Keratinocyte (primary cell): ENCODE results near the gene PGAM2. TPM values are rescaled to one million over a fixed set of nuclear protein-coding genes. Genes with fewer than 3 reads are reported as not detected.

Experiments used
- DNase-seq: peaks from one replicate; pipeline ENCODE4 v3.0.0-alpha.2; 2011; ENCODE audit warnings: low read depth, missing footprints, low spot score
- FAIRE-seq: peaks from 2 replicates; lab custom pipeline; 2011; peaks lifted over from hg19 to GRCh38; lab: Jason Lieb, UNC
- H2AFZ ChIP-seq: 2 replicates; pipeline ENCODE4 v1.6.0; 2012; ENCODE audit warnings: low read length, control low read depth, inconsistent platforms; ENCODE audit not compliant: control insufficient read depth
- H3K27ac ChIP-seq: 2 replicates; pipeline ENCODE4 v1.5.1; 2011; ENCODE audit warnings: low read length; ENCODE audit not compliant: control insufficient read depth, insufficient read depth
- H3K27me3 ChIP-seq: 3 replicates; pipeline ENCODE4 v1.6.0; 2011; ENCODE audit warnings: low read length; ENCODE audit not compliant: control insufficient read depth, insufficient read depth; ENCODE audit errors: extremely low read depth
- H3K36me3 ChIP-seq, 2 experiments: 2 replicates in 1 of 2; 3 replicates in 1 of 2; pipeline ENCODE4 v1.5.1; 2011; ENCODE audit warnings: low read length in 2 of 2, mild to moderate bottlenecking in 1 of 2; ENCODE audit not compliant: control insufficient read depth in 2 of 2, insufficient read depth in 2 of 2; ENCODE audit errors: extremely low read depth in 1 of 2
- H3K4me1 ChIP-seq: 3 replicates; pipeline ENCODE4 v1.5.1; 2011; ENCODE audit warnings: low read length; ENCODE audit not compliant: control insufficient read depth, insufficient read depth; ENCODE audit errors: extremely low read depth
- H3K4me2 ChIP-seq: 3 replicates; pipeline ENCODE4 v1.6.0; 2011; ENCODE audit warnings: low read depth, low read length; ENCODE audit not compliant: control insufficient read depth, insufficient read depth; ENCODE audit errors: extremely low read depth
- H3K4me3 ChIP-seq, 3 experiments: fragments of 200-600 bp in 1 of 3; sonication (generic) in 1 of 3; 2 replicates in 2 of 3; 3 replicates in 1 of 3; pipeline ENCODE4 v1.5.1; 2011 to 2016; ENCODE audit warnings: low read length in 3 of 3, mild to moderate bottlenecking in 3 of 3, control low read depth in 2 of 3, inconsistent platforms in 1 of 3, low read depth in 1 of 3, mixed read lengths in 1 of 3, mixed run types in 1 of 3, moderate library complexity in 1 of 3; ENCODE audit not compliant: control insufficient read depth in 2 of 3, insufficient read depth in 2 of 3; ENCODE audit errors: extremely low read depth in 1 of 3
- H3K79me2 ChIP-seq: 2 replicates; pipeline ENCODE4 v1.6.0; 2012; ENCODE audit warnings: low read length; ENCODE audit not compliant: control insufficient read depth, insufficient read depth
- H3K9ac ChIP-seq: 3 replicates; pipeline ENCODE4 v1.6.0; 2011; ENCODE audit warnings: low read length; ENCODE audit not compliant: control insufficient read depth, insufficient read depth; ENCODE audit errors: extremely low read depth
- H3K9me1 ChIP-seq: 3 replicates; pipeline ENCODE4 v1.6.0; 2011; ENCODE audit warnings: low read length; ENCODE audit not compliant: control insufficient read depth, insufficient read depth; ENCODE audit errors: extremely low read depth
- H3K9me3 ChIP-seq: 2 replicates; pipeline ENCODE4 v1.5.1; 2012; ENCODE audit warnings: low read depth, low read length; ENCODE audit not compliant: control insufficient read depth
- H4K20me1 ChIP-seq: 3 replicates; pipeline ENCODE4 v1.6.0; 2011; ENCODE audit warnings: low read length; ENCODE audit not compliant: control insufficient read depth, insufficient read depth; ENCODE audit errors: extremely low read depth
- CTCF ChIP-seq, 3 experiments: IDR thresholded peaks in 1 of 3; conservative IDR thresholded peaks in 1 of 3; optimal IDR thresholded peaks in 1 of 3; 2 replicates in 2 of 3; 3 replicates in 1 of 3; pipeline versions ENCODE3 to v1.5.1; 2011; ENCODE audit warnings: low read length in 3 of 3, mild to moderate bottlenecking in 3 of 3, moderate library complexity in 2 of 3, control low read depth in 1 of 3, inconsistent platforms in 1 of 3; ENCODE audit not compliant: insufficient read depth in 2 of 3; ENCODE audit errors: extremely low read depth in 1 of 3
- EZH2 ChIP-seq: IDR thresholded peaks from one replicate; pipeline ENCODE4 v1.6.1; 2012; ENCODE audit warnings: inconsistent platforms, mild to moderate bottlenecking, low read length, moderate library complexity
- dilution Hi-C: fragments of 300-500 bp; cut with MboI; formaldehyde crosslinking; loops from one replicate; pipeline ENCODE4 v1.7.0; 2020; ENCODE audit warnings: low sequenced_read_pairs; ENCODE audit not compliant: extremely low pct_ligation_motif_present
- polyA plus RNA-seq, 5 experiments: library from polyadenylated mRNA; depleted of rRNA in 3 of 5; stranded (reverse) in 3 of 5; stranded (forward) in 1 of 5; unstranded in 1 of 5; fragments of >200 nt; gene quantifications; 1 replicate in 1 of 5; 2 replicates in 3 of 5; 3 replicates in 1 of 5; pipeline versions ENCODE4 v1.2.1 to v1.2.3, GENCODE V29; 2011 to 2012; ENCODE audit warnings: missing spikeins in 2 of 5, low read depth in 1 of 5, low replicate concordance in 1 of 5

The PGAM2 gene
- polyA plus RNA-seq, 1 donor (not counting 4 experiments of a cell fraction or from before 2014, with no cell fraction given), result not detected

DNA sequence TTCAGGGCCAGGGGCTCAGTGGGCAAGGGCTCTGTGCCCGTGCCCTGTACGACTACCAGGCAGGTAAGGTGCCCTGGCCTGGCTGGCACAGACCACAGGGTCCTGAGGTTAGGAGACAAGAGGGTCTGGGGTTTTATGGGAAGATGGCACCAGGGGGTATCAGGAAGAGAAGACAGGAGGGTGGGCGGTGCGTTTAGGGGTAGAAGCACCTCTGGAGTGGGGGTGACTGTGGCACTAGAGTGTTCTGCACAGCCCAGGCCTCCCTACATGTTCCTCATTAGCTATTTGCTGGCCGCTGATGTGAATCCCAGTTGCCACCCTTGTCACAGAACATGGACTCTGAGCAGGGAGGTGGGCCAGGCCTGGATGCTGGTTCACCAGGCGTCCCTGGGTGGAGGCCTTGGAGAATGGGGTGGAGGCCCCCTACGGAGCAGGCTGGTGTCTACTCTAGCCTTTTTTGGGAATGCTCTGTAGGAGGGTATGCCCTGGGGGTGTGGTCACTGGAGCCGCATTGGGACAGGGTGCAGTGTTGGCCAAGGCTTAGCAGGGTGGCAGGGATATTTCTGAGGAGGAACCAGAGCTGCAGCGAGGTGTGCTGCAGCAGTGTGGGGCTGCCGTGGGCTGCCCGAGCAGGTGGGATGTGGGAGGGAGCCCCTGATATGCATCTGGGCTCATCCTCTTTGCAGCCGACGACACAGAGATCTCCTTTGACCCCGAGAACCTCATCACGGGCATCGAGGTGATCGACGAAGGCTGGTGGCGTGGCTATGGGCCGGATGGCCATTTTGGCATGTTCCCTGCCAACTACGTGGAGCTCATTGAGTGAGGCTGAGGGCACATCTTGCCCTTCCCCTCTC is 5.0 kb downstream of the PGAM2 start:
- H3K4me1 ChIP-seq, result peaks cover 3% of the 10 kb centered on the region
- no peak for DNase-seq

DNA sequence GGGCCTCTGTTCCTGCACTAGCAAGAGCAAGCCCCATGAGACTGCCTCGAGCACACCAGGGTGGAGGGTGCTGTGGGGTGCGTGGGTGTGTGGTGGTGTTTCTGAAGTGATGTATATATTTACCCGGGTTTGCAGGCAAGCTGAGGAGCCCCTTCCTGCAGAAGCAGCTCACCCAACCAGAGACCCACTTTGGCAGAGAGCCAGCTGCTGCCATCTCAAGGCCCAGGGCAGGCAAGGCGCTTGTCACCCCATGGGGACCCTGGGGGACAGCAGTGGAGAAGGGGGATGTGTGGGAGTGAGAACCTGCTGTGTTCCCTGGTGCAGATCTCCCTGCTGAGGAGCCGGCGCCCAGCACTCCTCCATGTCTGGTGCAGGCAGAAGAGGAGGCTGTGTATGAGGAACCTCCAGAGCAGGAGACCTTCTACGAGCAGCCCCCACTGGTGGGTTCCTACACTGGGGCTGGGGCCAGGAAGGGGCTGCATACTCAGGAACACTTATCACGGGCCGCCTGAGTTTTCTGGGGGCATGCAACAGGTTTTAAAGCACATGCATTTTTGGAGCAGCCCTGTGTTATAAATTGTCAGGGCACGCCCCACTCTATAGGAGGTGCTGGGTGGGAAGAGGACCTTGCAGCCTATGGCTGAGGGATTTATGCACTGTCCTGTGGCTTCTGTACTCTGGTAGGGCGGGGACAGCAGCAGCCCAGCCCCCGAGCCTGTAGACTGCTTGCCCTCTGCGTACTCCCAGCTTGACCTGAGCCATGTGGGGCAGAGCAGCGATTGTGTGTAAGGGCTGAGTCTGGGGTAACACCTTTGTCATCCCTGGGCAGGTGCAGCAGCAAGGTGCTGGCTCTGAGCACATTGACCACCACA is 5.9 kb downstream of the PGAM2 start:
- TF ChIP-seq CTCF (optimal IDR thresholded peaks at IDR 0.05 in 1 of 3, IDR thresholded peaks at IDR 0.05 in 1 of 3, conservative IDR thresholded peaks at IDR 0.05 in 1 of 3; ENCODE audit: extremely low read depth in 1 of 3, insufficient read depth in 2 of 3, low read length in 3 of 3) (no peak), EZH2 (no peak)
- FAIRE-seq (no peak), DNase-seq (no peak)
- Histone ChIP-seq H3K9me3 (no peaks in the 10 kb centered on the region), H3K27me3 (no peaks in the 10 kb centered on the region), H3K36me3 (peaks cover 48 to 55% of the 10 kb centered on the region in 2 experiments), H3K4me2 (no peak overlapping the region), H4K20me1 (peaks cover 6% of the 10 kb centered on the region), H3K27ac (no peak overlapping the region), H3K9ac (no peak overlapping the region), H3K4me3 (no peak overlapping the region), H3K79me2 (peaks cover 5% of the 10 kb centered on the region), H2AFZ (no peak overlapping the region), H3K4me1 (peaks cover 3% of the 10 kb centered on the region), H3K9me1 (no peaks in the 10 kb centered on the region)
- dilution Hi-C loops, result no loop called here

More for the DNA sequence above, 5.0 kb downstream of the PGAM2 start:
- Histone ChIP-seq H2AFZ (no peak overlapping the region), H3K9me3 (no peaks in the 10 kb centered on the region), H3K9ac (no peak overlapping the region), H3K4me2 (no peak overlapping the region), H3K36me3 (peaks cover 48 to 55% of the 10 kb centered on the region in 2 experiments), H3K79me2 (peaks cover 2% of the 10 kb centered on the region), H3K27ac (no peak overlapping the region), H3K9me1 (no peaks in the 10 kb centered on the region), H4K20me1 (peaks cover 6% of the 10 kb centered on the region), H3K4me3 (no peak overlapping the region), H3K27me3 (no peaks in the 10 kb centered on the region)
- no peak for FAIRE-seq
- dilution Hi-C loops, result no loop called here
- TF ChIP-seq EZH2 (no peak), CTCF (optimal IDR thresholded peaks at IDR 0.05 in 1 of 3, IDR thresholded peaks at IDR 0.05 in 1 of 3, conservative IDR thresholded peaks at IDR 0.05 in 1 of 3; ENCODE audit: extremely low read depth in 1 of 3, insufficient read depth in 2 of 3, low read length in 3 of 3) (no peak)
